GM19351 (cell line): ENCODE measurements around the gene LMTK3.

Source experiments
- ATAC-seq: cut with Tn5 transposase; IDR thresholded peaks from one replicate; pipeline ENCODE4 v1.9.1; 2021; ENCODE audit warnings: mild to moderate bottlenecking, moderate library complexity; ENCODE audit not compliant: unreplicated experiment

The LMTK3 gene

GRCh38 chr19:48452289-48453190 lies 59.1 kb downstream of the LMTK3 start:
- no peak for ATAC-seq

GRCh38 chr19:48451624-48452023 lies 60.0 kb downstream of the LMTK3 start:
- ATAC-seq, result no peak

- no peak for ATAC-seq
Observed at GRCh38 chr19:48450863-48451262, 60.8 kb downstream of the LMTK3 start.

GRCh38 chr19:48450441-48450840 lies 61.2 kb downstream of the LMTK3 start:
- no peak for ATAC-seq

GRCh38 chr19:48448563-48448962 lies 63.1 kb downstream of the LMTK3 start:
- no peak for ATAC-seq

- ATAC-seq, result no peak
Observed at GRCh38 chr19:48446579-48446978, 65.1 kb downstream of the LMTK3 start.

- peak; percentile 87 for ATAC-seq
Observed at GRCh38 chr19:48445606-48446481, 65.8 kb downstream of the LMTK3 start, which contains the start of gene GRWD1. Gene GRWD1 (plus strand): TSS chr19:48445983. CDS start chr19:48446006, 23 bp downstream.

- ATAC-seq, result peak; percentile 24
Observed at GRCh38 chr19:48445256-48445605, 66.4 kb downstream of the LMTK3 start.

GRCh38 chr19:48444936-48445200 lies 66.8 kb downstream of the LMTK3 start:
- ATAC-seq, result no peak

- no peak for ATAC-seq
Observed at GRCh38 chr19:48444129-48444935, 67.3 kb downstream of the LMTK3 start.

GRCh38 chr19:48443731-48444128 lies 67.9 kb downstream of the LMTK3 start:
- no peak for ATAC-seq

- ATAC-seq, result no peak
Observed at GRCh38 chr19:48443256-48443655, 68.4 kb downstream of the LMTK3 start.

GRCh38 chr19:48442116-48443035 lies 69.3 kb downstream of the LMTK3 start:
- no peak for ATAC-seq

- ATAC-seq, result no peak
Observed at GRCh38 chr19:48441360-48442050, 70.1 kb downstream of the LMTK3 start.

GRCh38 chr19:48436586-48436985 lies 75.0 kb downstream of the LMTK3 start:
- no peak for ATAC-seq
